H1 (cell line): ENCODE measurements around the gene ABCB10. TPM values are rescaled to one million over a fixed set of nuclear protein-coding genes. Genes with fewer than 3 reads are reported as not detected.

Source experiments
- CTCF ChIA-PET: fragments of 300-600 bp; sonication (Branson Sonifier 250); formaldehyde crosslinking; loops from one replicate; lab custom pipeline; 2021; ENCODE audit not compliant: partially characterized antibody; lab: Charles Lee
- POLR2A ChIA-PET: fragments of 300-600 bp; sonication (Branson Sonifier 250); formaldehyde crosslinking; loops from one replicate; lab custom pipeline; 2021; ENCODE audit warnings: inconsistent platforms; ENCODE audit not compliant: partially characterized antibody; lab: Charles Lee
- DNase-seq, 2 experiments: peaks; one replicate each; pipeline versions ENCODE4 v3.0.0 to v3.0.0-alpha.2; 2010 to 2022; ENCODE audit warnings: low spot score in 2 of 2, low read depth in 1 of 2, mixed read lengths in 1 of 2
- FAIRE-seq: peaks from 2 replicates; lab custom pipeline; 2011; peaks lifted over from hg19 to GRCh38; lab: Jason Lieb, UNC
- H2AFZ ChIP-seq: 2 replicates; pipeline ENCODE4 v1.8.1; 2012; ENCODE audit warnings: low read length, inconsistent platforms
- H2AK5ac ChIP-seq: 2 replicates; pipeline ENCODE4 v1.6.1; 2013; ENCODE audit warnings: low read depth, low read length
- H2BK120ac ChIP-seq: replicated peaks from 2 replicates; pipeline ENCODE3; 2013; ENCODE audit warnings: low read depth, low read length, inconsistent platforms
- H2BK12ac ChIP-seq: 2 replicates; pipeline ENCODE4 v1.6.1; 2013; ENCODE audit warnings: low read depth, low read length
- H2BK15ac ChIP-seq: 2 replicates; pipeline ENCODE4 v1.6.1; 2013; ENCODE audit warnings: low read length
- H2BK20ac ChIP-seq: 2 replicates; pipeline ENCODE4 v1.6.1; 2013; ENCODE audit warnings: low read length
- H2BK5ac ChIP-seq: 2 replicates; pipeline ENCODE4 v1.6.1; 2013; ENCODE audit warnings: low read depth, low read length
- H3K14ac ChIP-seq: 2 replicates; pipeline ENCODE4 v1.6.1; 2013; ENCODE audit warnings: inconsistent platforms; ENCODE audit not compliant: insufficient read length
- H3K18ac ChIP-seq: 2 replicates; pipeline ENCODE4 v1.6.1; 2013; ENCODE audit warnings: low read length; ENCODE audit errors: extremely low read depth
- H3K23ac ChIP-seq: 2 replicates; pipeline ENCODE4 v1.6.1; 2013; ENCODE audit warnings: inconsistent platforms; ENCODE audit not compliant: insufficient read length
- H3K23me2 ChIP-seq: 2 replicates; pipeline ENCODE4 v1.6.1; 2013; ENCODE audit warnings: low read depth, low read length
- H3K27ac ChIP-seq: 2 replicates; pipeline ENCODE4 v1.6.1; 2011; ENCODE audit warnings: low read depth, low read length, inconsistent platforms
- H3K27me3 ChIP-seq, 4 experiments: replicated peaks in 1 of 4; 1 replicate in 1 of 4; 2 replicates in 3 of 4; pipeline versions ENCODE4 v1.6.1 to v1.8.1; 2011 to 2013; ENCODE audit warnings: low read length in 3 of 4, mild to moderate bottlenecking in 3 of 4, inconsistent platforms in 2 of 4, mixed read lengths in 2 of 4, moderate library complexity in 1 of 4; ENCODE audit not compliant: control insufficient read depth in 3 of 4, insufficient read depth in 3 of 4; ENCODE audit errors: extremely low read depth in 1 of 4
- H3K36me3 ChIP-seq, 4 experiments: 2 replicates each; pipeline versions ENCODE4 v1.6.1 to v1.8.1; 2011 to 2013; ENCODE audit warnings: mild to moderate bottlenecking in 4 of 4, low read length in 3 of 4, moderate library complexity in 2 of 4, control low read depth in 1 of 4, inconsistent platforms in 1 of 4; ENCODE audit not compliant: insufficient read depth in 4 of 4, control insufficient read depth in 2 of 4
- H3K4ac ChIP-seq: replicated peaks from 2 replicates; pipeline ENCODE3; 2013; ENCODE audit warnings: low read length, low read depth, mixed read lengths, inconsistent platforms; ENCODE audit not compliant: insufficient read length
- H3K4me1 ChIP-seq, 4 experiments: replicated peaks in 1 of 4; 1 replicate in 1 of 4; 2 replicates in 3 of 4; pipeline versions ENCODE4 v1.6.1 to v1.8.1; 2011 to 2013; ENCODE audit warnings: low read length in 3 of 4, inconsistent platforms in 2 of 4, mixed read lengths in 1 of 4; ENCODE audit not compliant: insufficient read depth in 4 of 4, control insufficient read depth in 3 of 4
- H3K4me2 ChIP-seq, 2 experiments: 2 replicates each; pipeline versions ENCODE4 v1.6.1 to v1.8.1; 2011 to 2013; ENCODE audit warnings: low read depth in 2 of 2, low read length in 2 of 2, control low read depth in 1 of 2, inconsistent platforms in 1 of 2, mild to moderate bottlenecking in 1 of 2; ENCODE audit not compliant: insufficient read depth in 1 of 2
- H3K4me3 ChIP-seq, 4 experiments: fragments of 200-600, 300-600 bp in 1 of 4; sonication (generic), shearing (Covaris generic), sonication (Bioruptor Twin) in 1 of 4; 2 replicates each; pipeline versions ENCODE4 v1.5.1 to v1.8.1; 2011 to 2016; ENCODE audit warnings: low read length in 4 of 4, low read depth in 3 of 4, control low read depth in 2 of 4, inconsistent platforms in 2 of 4, mild to moderate bottlenecking in 2 of 4, mixed read lengths in 1 of 4, moderate library complexity in 1 of 4; ENCODE audit not compliant: insufficient read depth in 2 of 4; ENCODE audit errors: extremely low read depth in 1 of 4
- H3K56ac ChIP-seq: replicated peaks from 2 replicates; pipeline ENCODE3; 2013; ENCODE audit warnings: low read depth, mild to moderate bottlenecking, mixed read lengths, low read length, inconsistent platforms; ENCODE audit not compliant: insufficient read length
- H3K79me1 ChIP-seq: 2 replicates; pipeline ENCODE4 v1.6.1; 2013; ENCODE audit warnings: low read depth, low read length, control low read depth
- H3K79me2 ChIP-seq, 2 experiments: 2 replicates each; pipeline versions ENCODE4 v1.6.1 to v1.8.1; 2012 to 2013; ENCODE audit warnings: low read length in 2 of 2, mild to moderate bottlenecking in 2 of 2, inconsistent platforms in 1 of 2; ENCODE audit not compliant: insufficient read depth in 2 of 2, control insufficient read depth in 1 of 2
- H3K9ac ChIP-seq, 4 experiments: replicated peaks in 1 of 4; 1 replicate in 1 of 4; 2 replicates in 3 of 4; pipeline versions ENCODE4 v1.6.1 to v1.8.1; 2011 to 2013; ENCODE audit warnings: low read depth in 3 of 4, low read length in 3 of 4, control low read depth in 2 of 4, mild to moderate bottlenecking in 2 of 4, moderate library complexity in 2 of 4, inconsistent platforms in 1 of 4; ENCODE audit errors: extremely low read depth in 1 of 4
- H3K9me3 ChIP-seq, 2 experiments: 2 replicates each; pipeline versions ENCODE4 v1.6.1 to v1.8.1; 2012 to 2013; ENCODE audit warnings: mild to moderate bottlenecking in 2 of 2, moderate library complexity in 2 of 2, control low read depth in 1 of 2, inconsistent platforms in 1 of 2, low read depth in 1 of 2, low read length in 1 of 2, mixed read lengths in 1 of 2; ENCODE audit not compliant: insufficient read depth in 2 of 2
- H4K20me1 ChIP-seq, 2 experiments: replicated peaks in 1 of 2; 2 replicates each; pipeline versions ENCODE3 to v1.8.1; 2011 to 2013; ENCODE audit warnings: inconsistent platforms in 2 of 2, low read length in 2 of 2, mild to moderate bottlenecking in 1 of 2; ENCODE audit not compliant: insufficient read depth in 2 of 2, control insufficient read depth in 1 of 2
- H4K5ac ChIP-seq: 2 replicates; pipeline ENCODE4 v1.6.1; 2013; ENCODE audit warnings: low read length, low read depth, mixed read lengths, inconsistent platforms; ENCODE audit not compliant: insufficient read length
- H4K8ac ChIP-seq: 2 replicates; pipeline ENCODE4 v1.8.0; 2013; ENCODE audit warnings: mild to moderate bottlenecking, moderate library complexity, low read length, inconsistent platforms; ENCODE audit not compliant: insufficient read depth; ENCODE audit errors: extremely low read depth
- H4K91ac ChIP-seq: replicated peaks from 2 replicates; pipeline ENCODE3; 2013; ENCODE audit warnings: low read length, mixed read lengths, inconsistent platforms; ENCODE audit not compliant: insufficient read length
- ATF2 ChIP-seq: IDR thresholded peaks from 2 replicates; pipeline ENCODE4 v1.6.1; 2012; ENCODE audit warnings: low read length, inconsistent platforms
- FOSL1 ChIP-seq: IDR thresholded peaks from 2 replicates; pipeline ENCODE4 v1.6.1; 2011; ENCODE audit warnings: mild to moderate bottlenecking, low read depth, low read length, moderate library complexity; ENCODE audit not compliant: insufficient read depth
- POU5F1 ChIP-seq: IDR thresholded peaks from 2 replicates; pipeline ENCODE4 v1.6.1; 2011; ENCODE audit warnings: low read depth, mild to moderate bottlenecking, low read length, moderate library complexity
- RFX5 ChIP-seq: IDR thresholded peaks from 2 replicates; pipeline ENCODE4 v1.6.1; 2011; ENCODE audit warnings: low read depth, low read length, improper control_type of control experiment, borderline replicate concordance
- RXRA ChIP-seq: IDR thresholded peaks from 2 replicates; pipeline ENCODE4 v1.6.1; 2011; ENCODE audit warnings: low read depth, mild to moderate bottlenecking, low read length, moderate library complexity; ENCODE audit not compliant: insufficient read depth
- WGBS, 2 experiments: shearing (Covaris generic) in 1 of 2; methylation state at CpG; one replicate each; pipeline versions ENCODE4 v1.1.6 to v1.1.7; 2013 to 2015; ENCODE audit warnings: low lambda C conversion rate in 2 of 2, mixed read lengths in 2 of 2, inconsistent platforms in 1 of 2, low coverage in 1 of 2, missing lambda C conversion rate in 1 of 2; ENCODE audit not compliant: insufficient replicate concordance in 2 of 2, insufficient coverage in 1 of 2, insufficient read length in 1 of 2; ENCODE audit errors: extremely low coverage in 1 of 2, missing lambda C conversion rate in 1 of 2; 5-methylcytosine and 5-hydroxymethylcytosine counted together
- polyA plus RNA-seq, 7 experiments: library from polyadenylated mRNA; depleted of rRNA in 3 of 7; stranded (reverse) in 5 of 7; unstranded in 2 of 7; fragments of >200 nt in 5 of 7; fragments of 200-250 nt in 2 of 7; gene quantifications; 1 replicate in 5 of 7; 2 replicates in 1 of 7; 4 replicates in 1 of 7; pipeline versions ENCODE4 v1.2.1 to v1.2.3, GENCODE V29; 2011 to 2013; ENCODE audit warnings: missing spikeins in 2 of 7, mixed read lengths in 2 of 7
- total RNA-seq: library from RNA; stranded (reverse); fragmentation: NEBNext Ultra II Directional; extraction: Animal tissue kit (Norgen Biotek cat#: 25700); gene quantifications from 2 replicates; pipeline ENCODE4 v1.2.1, GENCODE V29; 2021

ABCB10 gene
- total and polyA plus RNA-seq, 2 of the 8 experiments (the other 6 are each of a cell fraction or from before 2014, with no cell fraction given) = 3.6 to 11.9 TPM

DNA sequence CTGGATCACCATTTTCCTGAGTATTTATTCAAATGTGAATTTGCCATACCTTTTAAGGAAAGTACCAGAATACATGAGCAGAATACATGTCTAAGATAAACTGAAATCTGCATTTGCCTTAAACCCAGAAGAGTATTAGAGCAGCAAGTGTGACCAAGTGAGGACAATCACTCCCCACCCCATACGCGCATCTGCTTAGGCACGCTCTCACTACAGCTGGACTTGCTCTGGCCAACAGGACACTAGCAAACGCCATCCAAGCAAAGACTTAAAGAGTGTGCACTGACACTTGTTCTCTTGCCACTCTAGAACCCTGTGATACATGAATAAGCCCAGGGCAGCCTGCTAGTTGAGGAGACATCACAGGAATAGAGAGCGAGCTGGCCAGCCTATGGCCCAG lies 76.0 kb downstream of the ABCB10 start:
- no peak overlapping the region for H3K56ac ChIP-seq
- no peaks in the 10 kb centered on the region for H3K23me2 ChIP-seq
- no peak overlapping the region for H3K9ac ChIP-seq
- no peaks in the 10 kb centered on the region for H3K27me3 ChIP-seq
- H2BK20ac ChIP-seq = no peak overlapping the region
- H3K4me1 ChIP-seq = no peaks in the 10 kb centered on the region
- TF ChIP-seq ATF2 (no peak), FOSL1 (no peak), POU5F1 (no peak), RFX5 (no peak), RXRA (no peak)
- H2AFZ ChIP-seq = no peak overlapping the region
- H3K14ac ChIP-seq = no peak overlapping the region
- H3K36me3 ChIP-seq = peaks cover 3 to 59% (median 30%) of the 10 kb centered on the region in 4 experiments
- H2BK15ac ChIP-seq = no peak overlapping the region
- no peaks in the 10 kb centered on the region for H3K79me2 ChIP-seq
- H3K4me2 ChIP-seq = no peak overlapping the region
- no peak overlapping the region for H2BK12ac ChIP-seq
- H4K20me1 ChIP-seq = no peaks in the 10 kb centered on the region
- 82% methylated on average over 5 of the region's 5 CpGs; no CpG with 5 or more reads in 1 of the 2 experiments for WGBS, 2 experiments
- H2BK5ac ChIP-seq = no peak overlapping the region
- no peak overlapping the region for H4K91ac ChIP-seq
- FAIRE-seq (no peak), DNase-seq (no peak)
- H2BK120ac ChIP-seq = no peak overlapping the region
- no peak overlapping the region for H2AK5ac ChIP-seq
- H3K4me3 ChIP-seq = no peak overlapping the region
- CTCF ChIA-PET = interaction anchor here (0.7 to 6.6 kb wide), 33 partner anchors 9 to 818 kb away, joined by 3 to 69 read pairs (median 4); partner anchors contain the start of gene NUP133
- POLR2A ChIA-PET = interaction anchor here (1.0 to 1.6 kb wide), 4 partner anchors 12 to 47 kb away, joined by 3 to 5 read pairs (median 4); no protein-coding TSS in a partner anchor
- no peak overlapping the region for H3K27ac ChIP-seq
- H3K23ac ChIP-seq = no peak overlapping the region
- H3K18ac ChIP-seq = no peak overlapping the region
- no peaks in the 10 kb centered on the region for H3K79me1 ChIP-seq
- no peaks in the 10 kb centered on the region for H3K9me3 ChIP-seq
- H3K4ac ChIP-seq = no peak overlapping the region
- H4K8ac ChIP-seq = no peak overlapping the region
- H4K5ac ChIP-seq = no peak overlapping the region
